GM23248 (cell line): ENCODE measurements around the gene LAMA3. TPM values are rescaled to one million over a fixed set of nuclear protein-coding genes. Genes with fewer than 3 reads are reported as not detected.
"Not testable (repeated sequence)": the region's sequence is repeated elsewhere in the genome, so short reads cannot be mapped to it uniquely, and the experiment has no call there.

Experiments
- DNase-seq: peaks from one replicate; pipeline ENCODE4 v3.0.0-alpha.2; 2015
- H2AFZ ChIP-seq: fragments of 200-600 bp; sonication (generic); 2 replicates; pipeline ENCODE4 v1.6.1; 2016; ENCODE audit warnings: antibody characterized with exemption
- H3F3A ChIP-seq: fragments of 200-600 bp; sonication (generic); 2 replicates; pipeline ENCODE4 v1.6.1; 2016; ENCODE audit warnings: mild to moderate bottlenecking, antibody characterized with exemption, mixed run types; ENCODE audit not compliant: insufficient read depth
- H3K27ac ChIP-seq: fragments of 200-600 bp; sonication (generic); 2 replicates; pipeline ENCODE4 v1.5.1; 2016; ENCODE audit warnings: mild to moderate bottlenecking
- H3K27me3 ChIP-seq: fragments of 200-600 bp; sonication (generic); replicated peaks from 2 replicates; pipeline ENCODE4 v1.6.1; 2016; ENCODE audit warnings: mild to moderate bottlenecking; ENCODE audit not compliant: insufficient read depth
- H3K36me3 ChIP-seq: fragments of 200-600 bp; sonication (generic); 2 replicates; pipeline ENCODE4 v1.6.1; 2016; ENCODE audit warnings: low read depth, mild to moderate bottlenecking
- H3K4me1 ChIP-seq: fragments of 200-600 bp; sonication (generic); 2 replicates; pipeline ENCODE4 v1.6.1; 2016; ENCODE audit warnings: mild to moderate bottlenecking; ENCODE audit not compliant: insufficient read depth
- H3K4me2 ChIP-seq: fragments of 200-600 bp; sonication (generic); one replicate; pipeline ENCODE4 v1.6.1; 2016; ENCODE audit warnings: mild to moderate bottlenecking; ENCODE audit not compliant: unreplicated experiment
- H3K4me3 ChIP-seq: fragments of 200-600 bp; sonication (generic); 2 replicates; pipeline ENCODE4 v1.5.1; 2016; ENCODE audit warnings: mild to moderate bottlenecking
- H3K79me2 ChIP-seq: fragments of 200-600 bp; sonication (generic); 2 replicates; pipeline ENCODE4 v1.6.1; 2016; ENCODE audit warnings: mild to moderate bottlenecking; ENCODE audit not compliant: insufficient read depth
- H3K9ac ChIP-seq: fragments of 200-600 bp; sonication (generic); 2 replicates; pipeline ENCODE4 v1.6.1; 2016; ENCODE audit warnings: mild to moderate bottlenecking
- H3K9me2 ChIP-seq: fragments of 200-600 bp; sonication (generic); 2 replicates; pipeline ENCODE4 v1.6.1; 2016; ENCODE audit warnings: mixed run types, mild to moderate bottlenecking, moderate library complexity; ENCODE audit not compliant: insufficient read depth
- H3K9me3 ChIP-seq: fragments of 200-600 bp; sonication (generic); one replicate; pipeline ENCODE4 v1.6.1; 2017; ENCODE audit warnings: low read depth
- H4K20me1 ChIP-seq: fragments of 200-600 bp; sonication (generic); 2 replicates; pipeline ENCODE4 v1.6.0; 2016; ENCODE audit not compliant: insufficient read depth
- EZH2 ChIP-seq: fragments of 200-600 bp; sonication (generic); IDR thresholded peaks from 2 replicates; pipeline ENCODE4 v1.6.1; 2018; ENCODE audit warnings: antibody characterized with exemption, mild to moderate bottlenecking; ENCODE audit not compliant: insufficient read depth, poor library complexity, severe bottlenecking
- EZH2phosphoT487 ChIP-seq: fragments of 200-600 bp; sonication (generic); IDR thresholded peaks from 2 replicates; pipeline ENCODE4 v1.6.1; 2018; ENCODE audit warnings: antibody characterized with exemption, moderate library complexity, mild to moderate bottlenecking, low read depth; ENCODE audit not compliant: insufficient read depth
- WGBS, 2 experiments: methylation state at CpG; one replicate each; pipeline ENCODE4 v1.1.6; 2015 to 2017; ENCODE audit warnings: low lambda C conversion rate in 2 of 2, low coverage in 1 of 2; ENCODE audit errors: missing lambda C conversion rate in 2 of 2; 5-methylcytosine and 5-hydroxymethylcytosine counted together
- in situ Hi-C: fragments of 300-500 bp; cut with MboI; formaldehyde crosslinking; loops from 2 replicates; pipeline ENCODE4 v1.15.0; 2020
- polyA plus RNA-seq: library from polyadenylated mRNA; unstranded; fragments of >200 nt; fragmentation: Nextera tagmentation; extraction: Ambion mirVana; gene quantifications from 2 replicates; pipeline ENCODE4 v1.2.1, GENCODE V29; 2016
- total RNA-seq: library from RNA; depleted of rRNA; stranded (reverse); fragments of >200 nt; shearing (Covaris generic); gene quantifications from 2 replicates; pipeline ENCODE4 v1.2.3, GENCODE V29; 2014

LAMA3 gene
- total and polyA plus RNA-seq, 2 experiments from 2014 or later: 0.93 to 1.9 TPM

DNA sequence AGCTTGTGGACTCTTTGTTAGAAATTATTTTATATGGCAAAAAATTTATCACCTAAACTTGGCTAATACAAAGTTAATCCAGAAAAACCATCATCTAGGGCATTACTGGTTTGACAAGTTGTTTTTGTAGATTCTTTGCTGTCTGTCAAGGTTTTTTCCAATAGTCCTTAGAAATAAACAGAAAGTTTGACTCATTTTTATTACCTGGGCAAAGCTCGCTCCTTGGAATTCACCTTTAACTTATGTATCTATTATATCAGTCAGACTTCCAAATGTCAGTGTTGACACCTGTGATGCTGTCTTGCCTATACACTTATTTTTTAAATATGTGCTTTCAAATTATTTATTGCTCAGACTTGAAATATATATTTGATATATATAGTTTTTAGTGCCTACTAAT is 21.7 kb downstream of the LAMA3 start:
- Histone ChIP-seq H3K9ac (no peak overlapping the region), H3K27me3 (no peaks in the 10 kb centered on the region), H3K4me3 (no peak overlapping the region), H4K20me1 (no peaks in the 10 kb centered on the region), H2AFZ (no peak overlapping the region), H3K4me2 (no peak overlapping the region), H3K27ac (no peak overlapping the region), H3F3A (no peaks in the 10 kb centered on the region), H3K9me2 (no peaks in the 10 kb centered on the region), H3K9me3 (no peaks in the 10 kb centered on the region), H3K4me1 (peaks cover under 1% of the 10 kb centered on the region; the same call in 1 of the 2 replicates), H3K79me2 (no peaks in the 10 kb centered on the region), H3K36me3 (no peaks in the 10 kb centered on the region)
- in situ Hi-C loops: no loop called here
- no peak for DNase-seq
- no peak for TF ChIP-seq EZH2phosphoT487
- TF ChIP-seq EZH2: no peak
- WGBS, 2 experiments: 96 to 100% methylated on average over 1 of the region's 1 CpG

DNA sequence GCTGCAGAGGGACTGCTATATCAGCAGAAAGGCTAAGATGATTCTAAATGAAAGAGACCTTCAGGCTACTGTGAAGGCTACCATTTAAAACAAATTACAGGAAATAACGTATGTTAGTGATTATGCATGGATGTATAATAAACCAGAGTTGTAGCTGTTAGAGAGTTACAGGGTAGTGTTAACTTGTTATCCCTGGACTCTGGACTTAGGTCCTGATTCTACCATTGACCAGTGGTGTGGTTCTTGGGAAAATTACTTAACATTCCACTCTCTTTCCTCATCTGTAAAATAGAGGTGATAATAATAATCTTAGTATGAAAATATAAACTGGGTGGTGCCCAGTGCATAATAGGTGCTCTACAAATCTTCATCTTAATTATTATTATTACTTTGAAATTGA is 22.2 kb downstream of the LAMA3 start:
- no peaks in the 10 kb centered on the region for H4K20me1 ChIP-seq
- no peak overlapping the region for H3K9ac ChIP-seq
- H3K36me3 ChIP-seq: no peaks in the 10 kb centered on the region
- no peaks in the 10 kb centered on the region for H3K27me3 ChIP-seq
- no peaks in the 10 kb centered on the region for H3K9me3 ChIP-seq
- H3K9me2 ChIP-seq: no peaks in the 10 kb centered on the region
- H3K4me1 ChIP-seq: peaks cover 5% of the 10 kb centered on the region
- WGBS, 2 experiments: 95 to 96% methylated on average over 1 of the region's 1 CpG
- TF ChIP-seq EZH2phosphoT487 (no peak), EZH2 (no peak)
- H3K79me2 ChIP-seq: no peaks in the 10 kb centered on the region
- H3F3A ChIP-seq: 0 out of 2 replicates have a peak, but pooled peaks cover 2% of the 10 kb centered on the region
- H3K27ac ChIP-seq: no peak overlapping the region
- in situ Hi-C loops: no loop called here
- no peak overlapping the region for H3K4me3 ChIP-seq
- H3K4me2 ChIP-seq: no peak overlapping the region
- H2AFZ ChIP-seq: no peak overlapping the region
- DNase-seq: no peak

DNA sequence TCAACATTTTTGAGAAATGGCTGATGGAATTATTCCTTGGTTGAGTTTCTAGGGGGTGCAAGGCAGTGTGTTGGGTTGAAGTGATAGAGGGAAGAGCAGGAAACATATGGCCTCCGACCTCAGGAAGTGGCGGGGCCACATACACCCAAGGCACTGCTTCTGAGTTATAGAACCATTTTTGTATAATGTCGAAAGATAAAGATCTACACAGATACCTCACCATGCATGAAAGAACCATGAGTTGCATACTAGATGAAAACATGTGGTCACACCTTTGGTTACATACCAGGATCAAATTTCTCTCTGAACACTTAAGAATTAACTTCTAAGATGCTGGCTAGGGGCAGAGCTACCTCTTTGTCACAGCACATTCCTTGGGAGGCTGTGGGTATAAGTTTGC is 23.2 kb downstream of the LAMA3 start:
- Histone ChIP-seq H3K36me3 (no peaks in the 10 kb centered on the region), H3K9ac (no peak overlapping the region), H3K4me1 (peaks cover 15% of the 10 kb centered on the region), H3K9me3 (no peaks in the 10 kb centered on the region), H3K9me2 (no peaks in the 10 kb centered on the region), H2AFZ (no peak overlapping the region), H3K79me2 (no peaks in the 10 kb centered on the region), H3K4me3 (no peak overlapping the region), H4K20me1 (no peaks in the 10 kb centered on the region), H3K27me3 (no peaks in the 10 kb centered on the region), H3K4me2 (no peak overlapping the region), H3F3A (peaks cover 12% of the 10 kb centered on the region; the same call in 1 of the 2 replicates), H3K27ac (no peak overlapping the region)
- in situ Hi-C loops: no loop called here
- no peak for DNase-seq
- 75 to 87% methylated on average over 3 of the region's 3 CpGs for WGBS, 2 experiments
- TF ChIP-seq EZH2 (no peak), EZH2phosphoT487 (no peak)

DNA sequence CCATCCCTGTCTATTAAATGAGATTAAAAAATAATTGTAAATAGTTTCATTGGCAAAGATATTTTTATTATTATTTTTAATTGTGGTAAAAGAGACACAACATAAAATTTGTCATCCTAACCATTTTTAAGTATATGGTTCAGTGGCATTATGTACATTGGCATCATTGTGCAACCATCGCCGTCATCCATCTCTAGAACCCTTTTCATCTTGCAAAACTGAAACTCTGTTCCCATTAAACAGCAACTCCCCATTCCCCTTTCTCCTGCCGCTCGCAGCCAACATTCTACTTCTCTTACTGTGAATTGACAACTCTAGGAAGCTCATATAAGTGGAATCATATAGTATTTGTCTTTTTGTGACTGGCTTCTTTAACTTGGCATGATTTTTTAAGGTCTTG is 25.3 kb downstream of the LAMA3 start:
- Histone ChIP-seq H2AFZ (no peak overlapping the region), H4K20me1 (no peaks in the 10 kb centered on the region), H3F3A (peaks cover 31% of the 10 kb centered on the region), H3K4me3 (no peak overlapping the region), H3K27ac (no peak overlapping the region), H3K9me2 (no peaks in the 10 kb centered on the region), H3K36me3 (no peaks in the 10 kb centered on the region), H3K9ac (no peak overlapping the region), H3K9me3 (no peaks in the 10 kb centered on the region), H3K4me2 (no peak overlapping the region), H3K4me1 (peaks cover 35% of the 10 kb centered on the region), H3K27me3 (no peaks in the 10 kb centered on the region), H3K79me2 (no peaks in the 10 kb centered on the region)
- WGBS, 2 experiments: 96 to 98% methylated on average over 4 of the region's 4 CpGs
- no peak for DNase-seq
- in situ Hi-C loops: no loop called here
- TF ChIP-seq EZH2phosphoT487 (no peak), EZH2 (no peak)

DNA sequence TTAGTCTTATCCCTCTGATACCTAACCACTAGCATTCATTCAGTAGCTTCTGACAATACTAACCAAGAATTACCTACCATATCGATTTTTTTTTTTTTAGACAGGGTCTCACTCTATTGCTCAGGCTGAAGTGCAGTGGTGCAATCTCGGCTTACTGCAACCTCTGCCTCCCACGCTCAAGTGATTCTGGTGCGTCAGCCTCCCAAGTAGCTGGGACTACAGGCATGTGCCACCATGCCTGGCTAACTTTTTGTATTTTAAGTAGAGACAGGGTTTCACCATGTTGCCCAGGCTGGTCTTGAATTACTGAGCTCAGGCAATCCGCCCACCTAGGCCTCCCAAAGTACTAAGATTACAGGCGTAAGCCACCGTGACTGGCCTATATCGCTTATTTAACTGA is 26.8 kb downstream of the LAMA3 start:
- H3K27me3 ChIP-seq, H3K9me2 ChIP-seq, H3K4me3 ChIP-seq, H3K79me2 ChIP-seq, in situ Hi-C loops, H4K20me1 ChIP-seq, H3K36me3 ChIP-seq, DNase-seq, H3K9me3 ChIP-seq, H2AFZ ChIP-seq: not testable (repeated sequence)
- H3K4me2 ChIP-seq: peak overlapping the region; percentile 40
- H3K4me1 ChIP-seq: peaks cover 45% of the 10 kb centered on the region
- peak overlapping the region; percentile 96 for H3K27ac ChIP-seq
- peaks cover 46% of the 10 kb centered on the region for H3F3A ChIP-seq
- WGBS, 2 experiments: 78 to 82% methylated on average over 8 of the region's 8 CpGs
- H3K9ac ChIP-seq: peak overlapping the region; percentile 45; the same call in 1 of the 2 replicates
